Measurements from ENCODE around the gene TTI1.

The TTI1 gene

DNA sequence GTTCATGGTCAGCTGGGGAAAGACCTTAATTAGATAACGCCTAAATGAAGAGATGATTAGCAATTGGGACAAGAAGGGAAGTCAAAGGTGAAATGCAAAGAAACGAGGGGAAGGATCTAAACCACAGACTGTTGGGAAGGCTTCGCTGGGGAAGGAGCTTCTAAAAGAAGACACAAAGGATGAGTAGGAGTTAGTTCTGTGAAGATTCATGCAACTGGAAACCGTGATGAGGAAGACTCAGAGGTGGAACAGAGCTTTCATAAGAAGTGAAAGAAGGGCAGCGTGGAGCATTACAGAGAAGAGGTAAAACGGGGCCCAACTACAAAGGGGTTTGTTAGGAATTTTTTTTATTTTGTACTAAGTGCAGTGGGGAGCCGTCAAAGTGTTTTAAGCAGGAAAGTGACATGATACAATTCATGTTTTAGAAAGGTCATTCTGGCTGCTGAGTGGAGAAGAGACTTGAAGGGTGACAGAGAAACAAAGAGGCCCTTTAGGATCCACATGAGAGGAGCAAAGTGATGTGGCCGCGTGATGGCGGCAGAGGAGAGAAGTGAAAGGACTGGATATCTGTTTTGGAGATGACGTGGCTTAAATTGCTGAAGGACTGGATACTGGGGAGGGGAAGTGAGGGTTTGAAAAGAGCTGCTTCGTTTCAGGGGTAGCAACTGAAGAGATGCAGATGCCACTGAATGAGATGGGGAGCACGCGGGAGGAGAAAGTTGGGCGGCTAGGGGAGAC is 33.6 kb downstream of the TTI1 start:
- peaks cover 12% of the 10 kb centered on the region for H3K4me1 ChIP-seq
- no peak overlapping the region for H3K4me3 ChIP-seq (ENCODE audit: low read depth, low read length)
- H3K9ac ChIP-seq, result no peak overlapping the region
- H3K9me3 ChIP-seq (ENCODE audit: control insufficient read depth, low read length), result no peaks in the 10 kb centered on the region
- H3K4me2 ChIP-seq (ENCODE audit: low read length), result no peak overlapping the region
- H3K27me3 ChIP-seq (ENCODE audit: control insufficient read depth, insufficient read depth, low read length), result no peaks in the 10 kb centered on the region
- TF ChIP-seq, protein P1, sequence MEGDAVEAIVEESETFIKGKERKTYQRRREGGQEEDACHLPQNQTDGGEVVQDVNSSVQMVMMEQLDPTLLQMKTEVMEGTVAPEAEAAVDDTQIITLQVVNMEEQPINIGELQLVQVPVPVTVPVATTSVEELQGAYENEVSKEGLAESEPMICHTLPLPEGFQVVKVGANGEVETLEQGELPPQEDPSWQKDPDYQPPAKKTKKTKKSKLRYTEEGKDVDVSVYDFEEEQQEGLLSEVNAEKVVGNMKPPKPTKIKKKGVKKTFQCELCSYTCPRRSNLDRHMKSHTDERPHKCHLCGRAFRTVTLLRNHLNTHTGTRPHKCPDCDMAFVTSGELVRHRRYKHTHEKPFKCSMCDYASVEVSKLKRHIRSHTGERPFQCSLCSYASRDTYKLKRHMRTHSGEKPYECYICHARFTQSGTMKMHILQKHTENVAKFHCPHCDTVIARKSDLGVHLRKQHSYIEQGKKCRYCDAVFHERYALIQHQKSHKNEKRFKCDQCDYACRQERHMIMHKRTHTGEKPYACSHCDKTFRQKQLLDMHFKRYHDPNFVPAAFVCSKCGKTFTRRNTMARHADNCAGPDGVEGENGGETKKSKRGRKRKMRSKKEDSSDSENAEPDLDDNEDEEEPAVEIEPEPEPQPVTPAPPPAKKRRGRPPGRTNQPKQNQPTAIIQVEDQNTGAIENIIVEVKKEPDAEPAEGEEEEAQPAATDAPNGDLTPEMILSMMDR (IDR thresholded peaks at IDR 0.05), result no peak
- no peaks in the 10 kb centered on the region for H3K36me3 ChIP-seq (ENCODE audit: control insufficient read depth, insufficient read depth, low read length)
- H3K27ac ChIP-seq, result no peak overlapping the region
- H2AFZ ChIP-seq, result no peak overlapping the region
- no peaks in the 10 kb centered on the region for H3K79me2 ChIP-seq

- no peaks in the 10 kb centered on the region for H3K9me3 ChIP-seq (ENCODE audit: control insufficient read depth, low read length)
- no peaks in the 10 kb centered on the region for H3K36me3 ChIP-seq (ENCODE audit: control insufficient read depth, insufficient read depth, low read length)
- no peak overlapping the region for H3K9ac ChIP-seq
- no peaks in the 10 kb centered on the region for H3K27me3 ChIP-seq (ENCODE audit: control insufficient read depth, insufficient read depth, low read length)
- no peak overlapping the region for H3K27ac ChIP-seq
- H3K79me2 ChIP-seq, result no peaks in the 10 kb centered on the region
- no peak overlapping the region for H3K4me2 ChIP-seq (ENCODE audit: low read length)
- H3K4me1 ChIP-seq, result peaks cover 12% of the 10 kb centered on the region
- no peak overlapping the region for H2AFZ ChIP-seq
- TF ChIP-seq, protein P1 (IDR thresholded peaks at IDR 0.05), result no peak
- H3K4me3 ChIP-seq (ENCODE audit: low read depth, low read length), result no peak overlapping the region
These were observed 35.7 kb downstream of the TTI1 start for GRCh38 chr20:37997516-37997915.

- no peak overlapping the region for H3K9ac ChIP-seq
- H3K36me3 ChIP-seq (ENCODE audit: control insufficient read depth, insufficient read depth, low read length), result no peaks in the 10 kb centered on the region
- TF ChIP-seq, protein P1 (IDR thresholded peaks at IDR 0.05), result no peak
- no peak overlapping the region for H3K27ac ChIP-seq
- H3K4me2 ChIP-seq (ENCODE audit: low read length), result no peak overlapping the region
- H3K27me3 ChIP-seq (ENCODE audit: control insufficient read depth, insufficient read depth, low read length), result no peaks in the 10 kb centered on the region
- no peaks in the 10 kb centered on the region for H3K9me3 ChIP-seq (ENCODE audit: control insufficient read depth, low read length)
- H3K4me1 ChIP-seq, result peaks cover 12% of the 10 kb centered on the region
- H2AFZ ChIP-seq, result no peak overlapping the region
- H3K79me2 ChIP-seq, result no peaks in the 10 kb centered on the region
- no peak overlapping the region for H3K4me3 ChIP-seq (ENCODE audit: low read depth, low read length)
These were observed 37.2 kb downstream of the TTI1 start for GRCh38 chr20:37995856-37996605.

DNA sequence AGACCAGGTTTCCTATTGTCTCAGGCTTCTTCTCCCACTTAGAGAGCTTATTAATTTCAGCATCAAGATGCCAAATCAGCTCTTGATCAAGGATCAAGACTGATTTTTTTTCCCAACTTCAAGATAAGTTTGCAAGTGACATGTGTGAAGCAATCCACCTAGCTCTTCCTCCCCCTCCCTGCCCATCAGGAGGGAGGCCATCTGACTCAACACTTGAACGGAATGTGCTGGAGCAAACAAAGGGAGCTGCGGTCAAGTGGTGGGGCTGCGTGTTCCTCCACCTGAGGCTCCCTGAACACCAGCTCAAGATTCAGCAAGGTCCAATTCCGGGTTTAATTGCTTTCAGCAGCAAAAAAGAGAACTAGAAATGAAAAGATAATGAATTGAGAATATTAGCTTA is 38.7 kb downstream of the TTI1 start:
- H3K27me3 ChIP-seq (ENCODE audit: control insufficient read depth, insufficient read depth, low read length), result no peaks in the 10 kb centered on the region
- H3K4me2 ChIP-seq (ENCODE audit: low read length), result no peak overlapping the region
- no peaks in the 10 kb centered on the region for H3K79me2 ChIP-seq
- no peaks in the 10 kb centered on the region for H3K36me3 ChIP-seq (ENCODE audit: control insufficient read depth, insufficient read depth, low read length)
- H3K9ac ChIP-seq, result no peak overlapping the region
- H3K27ac ChIP-seq, result no peak overlapping the region
- peaks cover 12% of the 10 kb centered on the region for H3K4me1 ChIP-seq
- H3K4me3 ChIP-seq (ENCODE audit: low read depth, low read length), result no peak overlapping the region
- no peak overlapping the region for H2AFZ ChIP-seq
- TF ChIP-seq, protein P1 (IDR thresholded peaks at IDR 0.05), result no peak
- no peaks in the 10 kb centered on the region for H3K9me3 ChIP-seq (ENCODE audit: control insufficient read depth, low read length)

Measured in parathyroid adenoma (tissue), 2 donors.